D721Med (cell line): ENCODE data around the gene TMEM54.

Source experiments
- DNase-seq: peaks from one replicate; pipeline ENCODE4 v3.0.0; 2011; ENCODE audit warnings: low spot score; ENCODE audit not compliant: insufficient read length
- FAIRE-seq: peaks from 2 replicates; lab custom pipeline; 2011; peaks lifted over from hg19 to GRCh38; lab: Jason Lieb, UNC
- TF ChIP-seq, protein P1 (sequence below): IDR thresholded peaks from 2 replicates; pipeline ENCODE4 v1.5.1; 2012; ENCODE audit warnings: mild to moderate bottlenecking, control low read depth; ENCODE audit not compliant: insufficient read depth; ENCODE audit errors: missing control alignments

Gene TMEM54

DNA sequence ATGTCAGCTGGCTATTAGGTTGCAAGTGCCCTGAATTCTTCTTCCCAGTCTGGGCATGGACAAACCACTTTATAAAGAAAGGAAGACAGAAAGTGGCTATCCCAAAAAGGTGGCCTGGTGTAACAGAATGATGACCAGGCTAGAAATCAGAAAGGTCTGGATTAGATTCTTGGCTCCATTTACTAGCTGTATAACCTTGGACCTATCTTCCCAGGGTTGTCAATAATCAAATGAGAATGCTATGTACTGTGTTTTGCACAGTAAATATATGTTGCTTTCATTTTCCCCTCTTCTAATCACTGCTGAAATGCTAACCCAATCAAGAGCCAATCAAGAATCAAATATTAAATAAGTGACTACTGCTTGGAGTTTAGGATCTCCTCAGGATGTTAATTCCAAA is 43.0 kb upstream of the TMEM54 start:
- TF ChIP-seq, protein P1, sequence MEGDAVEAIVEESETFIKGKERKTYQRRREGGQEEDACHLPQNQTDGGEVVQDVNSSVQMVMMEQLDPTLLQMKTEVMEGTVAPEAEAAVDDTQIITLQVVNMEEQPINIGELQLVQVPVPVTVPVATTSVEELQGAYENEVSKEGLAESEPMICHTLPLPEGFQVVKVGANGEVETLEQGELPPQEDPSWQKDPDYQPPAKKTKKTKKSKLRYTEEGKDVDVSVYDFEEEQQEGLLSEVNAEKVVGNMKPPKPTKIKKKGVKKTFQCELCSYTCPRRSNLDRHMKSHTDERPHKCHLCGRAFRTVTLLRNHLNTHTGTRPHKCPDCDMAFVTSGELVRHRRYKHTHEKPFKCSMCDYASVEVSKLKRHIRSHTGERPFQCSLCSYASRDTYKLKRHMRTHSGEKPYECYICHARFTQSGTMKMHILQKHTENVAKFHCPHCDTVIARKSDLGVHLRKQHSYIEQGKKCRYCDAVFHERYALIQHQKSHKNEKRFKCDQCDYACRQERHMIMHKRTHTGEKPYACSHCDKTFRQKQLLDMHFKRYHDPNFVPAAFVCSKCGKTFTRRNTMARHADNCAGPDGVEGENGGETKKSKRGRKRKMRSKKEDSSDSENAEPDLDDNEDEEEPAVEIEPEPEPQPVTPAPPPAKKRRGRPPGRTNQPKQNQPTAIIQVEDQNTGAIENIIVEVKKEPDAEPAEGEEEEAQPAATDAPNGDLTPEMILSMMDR, result no peak

DNA sequence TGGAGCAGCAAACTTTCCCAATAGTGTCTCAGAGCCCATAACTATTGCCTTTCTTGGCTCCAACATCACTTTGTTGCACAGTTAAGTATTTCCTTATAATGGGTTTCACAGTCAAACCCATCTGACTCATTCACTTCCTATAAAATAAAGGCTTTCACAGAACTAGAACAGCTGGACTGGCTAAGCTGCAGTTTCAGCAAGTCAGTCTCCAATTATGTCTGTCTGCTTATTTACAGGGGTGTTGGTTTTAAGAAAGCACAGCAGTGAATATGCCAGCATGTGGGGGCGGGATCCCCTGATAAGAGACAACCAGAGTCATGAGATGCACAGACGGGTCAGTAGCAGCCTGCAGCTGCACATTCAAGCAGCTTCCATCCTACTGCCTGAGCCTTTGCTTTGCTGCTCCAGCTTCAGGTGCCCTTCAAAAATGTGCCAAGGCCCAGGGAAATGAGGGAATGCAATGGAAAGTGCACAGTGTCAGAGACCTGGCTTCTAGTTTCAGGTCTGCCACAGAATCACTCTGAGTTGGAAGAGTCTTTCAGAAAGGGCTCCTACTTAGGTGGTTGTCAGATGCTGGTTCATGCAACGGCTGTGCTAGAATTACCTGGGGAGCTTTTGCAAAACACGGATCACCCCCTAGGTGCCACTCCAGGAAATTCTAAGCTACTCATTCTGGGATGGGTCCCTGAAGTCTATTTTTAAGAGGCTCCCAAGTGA is 38.6 kb upstream of the TMEM54 start:
- FAIRE-seq (no peak), DNase-seq (no peak)
- TF ChIP-seq, protein P1, result no peak

More for the DNA sequence above, 43.0 kb upstream of the TMEM54 start:
- no peak for DNase-seq
- FAIRE-seq, result no peak

DNA sequence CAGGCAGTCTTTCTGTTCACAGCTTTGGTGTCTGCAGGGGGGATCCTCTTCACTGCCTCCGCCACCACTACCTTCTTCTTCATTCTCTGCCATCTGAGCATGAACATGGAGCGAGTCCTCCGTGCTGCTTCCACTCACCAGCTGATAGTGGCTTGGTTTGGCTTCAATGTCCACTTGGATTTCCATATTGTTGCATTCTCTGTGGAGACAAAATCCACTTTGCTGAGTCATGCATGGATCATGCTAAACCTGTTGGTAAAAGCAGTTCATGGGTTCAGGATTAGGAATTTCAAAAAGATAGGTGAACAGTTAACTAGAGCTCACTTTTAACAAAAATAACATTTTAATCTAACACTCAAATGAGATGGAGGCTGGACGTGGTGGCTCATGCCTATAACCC is 35.9 kb upstream of the TMEM54 start:
- DNase-seq, result no peak
- TF ChIP-seq, protein P1, result no peak
- FAIRE-seq, result no peak

DNA sequence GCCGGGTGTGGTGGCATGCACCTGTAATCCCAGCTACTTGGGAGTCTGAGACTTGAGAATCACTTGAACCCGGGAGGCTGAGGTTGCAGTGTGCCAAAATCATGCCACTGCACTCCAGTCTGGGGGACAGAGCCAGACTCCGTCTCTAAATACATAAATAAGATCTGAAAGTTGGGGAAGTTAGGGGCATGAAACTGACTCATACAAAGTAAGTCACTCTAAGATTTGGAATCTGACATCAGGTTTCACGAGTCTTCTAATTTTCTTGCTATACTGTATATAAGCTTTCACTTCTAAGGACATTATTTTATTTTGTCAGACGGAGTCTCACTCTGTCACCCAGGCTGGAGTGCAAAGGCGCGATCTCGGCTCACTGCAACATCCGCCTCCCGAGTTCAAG is 33.3 kb upstream of the TMEM54 start:
- TF ChIP-seq, protein P1, result no peak
- FAIRE-seq (no peak), DNase-seq (no peak)

DNA sequence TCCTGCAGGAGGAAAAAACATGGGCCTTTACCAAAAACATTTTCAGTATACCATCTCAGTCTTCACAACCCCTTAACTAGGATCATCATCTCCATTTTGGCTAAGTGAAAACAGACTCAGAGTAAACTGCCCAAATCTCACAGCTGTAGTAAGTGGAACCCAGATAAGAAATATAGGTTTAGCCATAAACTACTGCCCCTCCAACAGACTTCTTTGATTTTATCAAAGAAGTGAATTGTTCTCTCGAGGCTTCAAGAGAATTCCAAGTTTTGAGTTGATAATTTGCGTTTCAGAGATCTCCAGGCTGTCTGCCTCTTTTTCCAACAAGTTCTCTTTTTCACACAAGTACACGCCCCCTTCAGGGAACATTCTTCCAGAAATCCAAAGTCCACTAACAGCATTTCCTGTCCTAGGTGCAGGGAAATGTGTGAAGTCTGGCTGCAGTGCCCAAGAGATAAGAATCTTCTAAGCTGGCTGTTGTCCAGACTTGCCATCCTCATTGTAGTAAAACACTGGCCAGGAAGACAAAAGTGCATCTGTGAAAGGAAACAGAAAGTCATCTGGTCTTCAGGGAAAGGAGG is 32.6 kb upstream of the TMEM54 start:
- no peak for DNase-seq
- TF ChIP-seq, protein P1, result no peak
- FAIRE-seq, result no peak

DNA sequence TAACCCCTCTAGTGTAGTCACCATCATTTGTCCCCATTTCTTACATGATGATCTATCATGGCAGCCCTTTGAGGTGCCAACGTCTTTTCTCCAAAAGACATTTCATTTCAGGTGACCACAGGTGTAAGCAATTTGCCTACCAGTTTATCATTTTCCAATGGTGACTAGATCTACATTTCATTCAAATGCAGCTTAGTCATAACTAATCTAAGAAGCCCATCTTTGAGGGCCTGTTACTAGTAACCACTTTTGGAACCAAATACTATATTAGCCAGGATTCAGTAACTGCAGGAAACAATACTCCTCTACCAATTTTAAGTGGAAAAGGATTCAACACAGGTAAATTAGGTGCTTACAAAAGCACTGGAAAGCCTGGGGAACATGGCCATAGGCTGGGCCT is 30.6 kb upstream of the TMEM54 start:
- FAIRE-seq, result no peak
- TF ChIP-seq, protein P1, result no peak
- DNase-seq, result no peak

DNA sequence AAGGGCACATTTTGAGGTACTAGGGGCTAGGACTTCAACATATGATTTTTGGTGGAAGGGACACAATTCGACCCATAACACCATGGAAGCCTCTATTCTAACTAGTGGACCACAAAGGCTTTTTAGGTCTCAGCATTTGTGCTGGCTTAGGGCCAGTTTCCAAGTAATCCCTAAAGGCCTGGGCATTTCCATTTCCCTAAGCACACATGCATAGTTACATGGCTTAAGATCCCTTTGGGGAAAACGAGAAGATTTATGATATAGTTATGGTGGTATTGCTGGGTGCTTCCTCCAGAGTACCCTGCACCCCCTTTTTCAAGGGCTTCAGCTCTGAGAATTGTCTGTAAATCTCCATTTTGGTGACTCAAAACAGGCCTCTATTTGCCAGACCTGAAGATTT is 28.2 kb upstream of the TMEM54 start:
- TF ChIP-seq, protein P1, result no peak
- FAIRE-seq, result no peak
- DNase-seq, result no peak
